ENCODE measurements around the gene BSPRY.
"Not testable (repeated sequence)": the region's sequence is repeated elsewhere in the genome, so short reads cannot be mapped to it uniquely, and the experiment has no call there.

BSPRY gene

DNA sequence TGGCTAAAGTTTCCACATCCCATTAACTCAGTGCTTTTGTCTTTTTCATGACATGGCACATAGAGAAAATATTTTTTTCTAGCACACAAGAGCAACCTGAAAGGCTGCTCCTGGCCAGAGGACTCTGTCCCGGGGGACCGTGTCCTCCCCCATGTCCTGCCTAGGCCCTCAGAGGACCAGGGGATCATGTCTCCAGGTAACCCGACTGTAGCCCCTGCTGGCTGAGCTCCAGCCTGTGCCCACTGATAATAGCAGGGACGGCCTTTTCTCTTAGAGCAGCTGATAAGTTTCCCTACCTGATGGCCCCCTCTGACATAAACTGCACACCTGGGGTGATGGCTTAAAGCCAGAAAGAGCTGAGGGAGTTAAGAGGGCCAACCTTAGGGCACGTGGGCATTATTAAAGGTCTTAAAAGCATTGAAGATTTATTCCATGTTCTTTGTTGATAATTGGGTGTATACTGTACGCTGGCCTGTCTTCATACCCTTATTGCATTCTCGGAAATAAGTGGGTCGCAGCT is 21.5 kb downstream of the BSPRY start:
- no peak for DNase-seq (ENCODE audit: low read depth in 2 of 2)

- DNase-seq (ENCODE audit: low read depth in 2 of 2), result no peak
Observed at GRCh38 chr9:113372059-113372458, 22.7 kb downstream of the BSPRY start.

DNA sequence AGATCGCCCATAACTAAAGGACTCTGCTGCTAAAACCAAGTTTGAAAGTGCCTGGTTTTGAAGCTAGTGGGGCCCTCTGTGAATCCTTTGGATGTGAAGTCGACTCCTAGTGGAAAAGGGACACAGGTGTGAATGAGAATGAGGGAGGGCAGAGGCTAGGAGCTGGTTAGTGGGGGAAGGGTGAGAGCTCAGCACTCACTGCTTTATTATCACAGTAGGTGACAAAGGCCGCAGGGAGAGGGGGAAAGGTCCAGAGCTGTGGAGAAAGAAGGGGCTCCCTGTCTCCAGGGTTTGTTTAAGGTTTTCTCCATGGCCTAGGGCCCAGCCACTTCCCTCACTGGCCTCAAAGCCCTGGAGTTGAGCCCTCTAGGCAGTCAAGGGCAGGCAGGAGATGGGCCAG is 23.9 kb downstream of the BSPRY start:
- no peak for DNase-seq (ENCODE audit: low read depth in 2 of 2)

- DNase-seq (ENCODE audit: low read depth in 2 of 2), result no peak
Observed at GRCh38 chr9:113373676-113374392, 24.5 kb downstream of the BSPRY start.

DNA sequence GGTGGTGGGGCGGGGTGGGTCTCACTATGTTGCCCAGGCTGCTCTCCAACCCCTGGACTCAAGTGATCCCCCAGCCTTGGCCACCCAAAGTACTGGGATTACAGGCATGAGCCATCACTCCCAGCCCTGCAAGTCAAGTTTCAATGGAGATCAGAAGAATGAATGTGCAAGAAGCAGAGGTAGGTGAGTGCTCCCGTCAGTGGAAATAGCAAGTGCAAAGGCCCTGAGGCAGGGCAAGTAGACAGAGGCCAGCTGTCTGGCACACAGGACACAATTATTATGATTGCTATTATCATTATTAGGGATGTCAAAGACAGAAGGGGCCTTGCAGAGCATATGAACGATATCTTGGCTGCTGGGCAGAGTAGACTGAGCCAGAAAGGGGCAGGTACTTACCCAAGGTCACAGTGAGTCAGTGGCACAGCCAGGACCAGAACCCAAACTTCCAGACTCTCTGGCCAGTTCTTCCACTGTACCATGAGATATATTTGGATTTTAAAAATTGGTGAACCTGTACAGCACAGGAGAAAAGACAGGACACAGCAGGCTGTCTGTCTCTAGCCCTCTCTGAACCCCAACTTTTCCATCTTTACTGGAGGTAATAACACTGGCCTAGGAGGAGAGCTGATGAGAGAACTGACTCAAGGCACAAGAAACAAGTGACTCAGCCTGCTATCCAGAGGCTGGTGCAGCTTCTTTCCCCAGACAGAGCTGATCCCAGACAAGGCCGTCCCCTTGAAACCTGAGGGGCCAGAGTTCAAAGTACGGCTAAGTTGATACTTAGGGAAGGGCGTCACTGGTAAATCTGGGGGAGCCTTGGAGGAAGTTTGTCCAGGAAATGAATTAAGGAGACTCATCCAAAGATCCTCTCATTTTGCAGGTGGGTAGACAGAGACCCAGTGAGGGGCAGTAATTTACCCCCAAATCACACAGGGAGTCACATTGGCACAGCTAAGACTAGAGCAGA is 26.0 kb downstream of the BSPRY start:
- no peak for DNase-seq (ENCODE audit: low read depth in 2 of 2)

DNA sequence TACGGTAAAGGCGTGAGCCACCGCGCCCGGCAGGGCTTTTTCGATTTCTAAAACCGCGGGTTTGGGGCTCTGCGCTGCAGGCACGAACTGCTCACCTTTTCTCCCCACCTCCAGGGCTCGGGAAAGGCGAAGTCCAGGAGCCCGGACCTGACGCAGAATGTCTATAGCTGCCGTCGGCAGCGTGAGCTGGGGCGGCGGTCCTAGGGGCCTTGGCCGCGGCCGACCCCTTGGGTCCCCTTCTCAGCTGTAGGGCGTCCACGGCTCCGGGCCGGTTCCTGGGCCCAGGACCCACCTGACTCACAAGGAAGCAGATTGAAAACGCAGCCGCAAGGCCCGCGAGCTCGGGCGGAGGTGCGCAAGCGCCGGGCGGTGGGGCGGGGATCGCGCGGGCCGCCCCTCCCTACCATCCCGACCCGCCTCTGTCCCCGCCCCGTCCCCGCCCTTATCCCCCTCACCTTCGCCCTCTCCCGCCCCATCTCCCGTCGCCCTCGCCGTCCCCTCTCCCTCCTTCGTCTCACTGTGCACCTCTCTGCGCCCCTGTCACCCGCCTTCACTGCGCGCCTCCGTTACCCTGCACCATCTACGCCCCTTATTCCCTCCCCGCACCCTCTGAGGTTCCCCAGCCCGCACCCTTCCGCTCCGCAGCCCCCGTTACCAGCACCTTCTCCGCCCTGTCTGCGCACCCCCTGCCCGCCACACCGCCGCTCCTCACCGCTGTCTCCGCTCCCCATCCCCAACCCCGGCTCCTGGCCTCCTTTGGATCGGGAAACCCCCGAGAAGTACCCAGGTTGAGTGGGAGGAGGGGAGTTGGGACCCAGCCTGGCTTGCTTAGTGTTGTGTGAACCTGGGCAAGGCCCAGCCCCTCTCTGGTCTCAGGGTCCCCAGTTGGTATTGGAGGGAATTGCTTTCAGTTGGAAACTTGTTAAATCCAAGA is 27.6 kb downstream of the BSPRY start, which contains the start of gene HDHD3:
Gene HDHD3 (minus strand): TSS at position 353 of the 934 bp plus-strand sequence. CDS start 2,632 bp downstream, outside the sequence.
- DNase-seq (ENCODE audit: low read depth in 2 of 2), result peak; percentile 56 to 66

- not testable (repeated sequence) for DNase-seq (ENCODE audit: low read depth in 2 of 2)
Observed at GRCh38 chr9:113379094-113379828, 29.9 kb downstream of the BSPRY start.

DNA sequence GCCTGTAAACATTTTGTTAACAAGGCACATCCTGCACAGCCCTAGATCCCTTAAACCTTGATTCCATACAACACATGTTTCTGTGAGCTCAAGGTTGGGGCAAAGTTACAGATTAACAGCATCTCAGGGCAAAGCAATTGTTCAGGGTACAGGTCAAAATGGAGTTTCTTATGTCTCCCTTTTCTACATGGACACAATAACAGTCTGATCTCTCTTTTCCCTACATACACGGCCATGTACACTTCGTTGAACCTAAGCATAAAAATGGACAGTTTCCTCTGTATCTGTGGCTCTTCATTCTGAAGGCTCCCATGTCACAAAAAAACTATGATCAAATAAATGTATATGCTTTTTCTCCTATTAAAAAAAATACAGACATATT is 30.5 kb downstream of the BSPRY start:
- not testable (repeated sequence) for DNase-seq (ENCODE audit: low read depth in 2 of 2)

DNA sequence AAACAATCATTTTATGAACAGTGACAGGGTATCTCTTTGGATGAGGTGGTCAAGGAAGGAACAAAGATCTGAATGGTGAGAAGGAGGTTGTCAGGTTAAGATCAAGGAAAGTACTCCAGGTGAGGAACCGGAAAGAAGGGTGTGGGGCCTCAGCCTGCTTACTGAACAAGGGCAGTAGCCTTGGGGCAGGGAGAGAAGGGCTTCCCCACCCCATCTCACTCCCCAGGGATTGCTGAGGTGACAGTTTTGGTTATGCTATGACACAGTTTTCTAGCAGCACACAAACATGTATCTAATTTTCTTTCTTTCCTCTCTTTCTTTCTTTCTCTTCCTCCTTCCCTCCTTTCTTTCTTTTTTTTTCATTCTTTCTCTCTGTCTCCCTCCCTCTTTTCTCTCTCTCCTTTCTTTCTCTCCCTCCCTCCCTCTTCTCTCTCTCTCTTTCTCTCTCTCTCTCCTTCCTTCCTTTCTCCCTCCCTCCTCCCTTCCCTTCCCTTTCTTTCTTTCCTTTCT is 31.6 kb downstream of the BSPRY start:
- no peak for DNase-seq (ENCODE audit: low read depth in 2 of 2)

DNA sequence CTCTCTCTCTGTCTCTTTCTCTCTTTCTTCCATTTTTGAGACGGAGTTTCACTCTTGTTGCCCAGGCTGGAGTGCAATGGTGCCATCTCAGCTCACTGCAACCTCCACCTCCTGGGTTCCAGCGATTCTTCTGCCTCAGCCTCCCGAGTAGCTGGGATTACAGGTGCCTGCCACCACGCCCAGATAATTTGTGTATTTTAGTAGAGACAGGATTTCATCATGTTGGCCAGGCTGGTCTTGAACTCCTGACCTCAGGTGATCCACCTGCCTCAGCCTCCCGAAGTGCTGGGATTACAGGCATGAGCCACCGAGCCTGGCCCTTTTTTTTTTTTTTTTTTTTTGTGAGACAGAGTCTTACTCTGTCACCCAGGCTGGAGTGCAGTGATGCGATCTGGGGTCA is 32.1 kb downstream of the BSPRY start:
- not testable (repeated sequence) for DNase-seq (ENCODE audit: low read depth in 2 of 2)

GRCh38 chr9:113381909-113382411 is 32.6 kb downstream of the BSPRY start:
- DNase-seq (ENCODE audit: low read depth in 2 of 2), result no peak

DNA sequence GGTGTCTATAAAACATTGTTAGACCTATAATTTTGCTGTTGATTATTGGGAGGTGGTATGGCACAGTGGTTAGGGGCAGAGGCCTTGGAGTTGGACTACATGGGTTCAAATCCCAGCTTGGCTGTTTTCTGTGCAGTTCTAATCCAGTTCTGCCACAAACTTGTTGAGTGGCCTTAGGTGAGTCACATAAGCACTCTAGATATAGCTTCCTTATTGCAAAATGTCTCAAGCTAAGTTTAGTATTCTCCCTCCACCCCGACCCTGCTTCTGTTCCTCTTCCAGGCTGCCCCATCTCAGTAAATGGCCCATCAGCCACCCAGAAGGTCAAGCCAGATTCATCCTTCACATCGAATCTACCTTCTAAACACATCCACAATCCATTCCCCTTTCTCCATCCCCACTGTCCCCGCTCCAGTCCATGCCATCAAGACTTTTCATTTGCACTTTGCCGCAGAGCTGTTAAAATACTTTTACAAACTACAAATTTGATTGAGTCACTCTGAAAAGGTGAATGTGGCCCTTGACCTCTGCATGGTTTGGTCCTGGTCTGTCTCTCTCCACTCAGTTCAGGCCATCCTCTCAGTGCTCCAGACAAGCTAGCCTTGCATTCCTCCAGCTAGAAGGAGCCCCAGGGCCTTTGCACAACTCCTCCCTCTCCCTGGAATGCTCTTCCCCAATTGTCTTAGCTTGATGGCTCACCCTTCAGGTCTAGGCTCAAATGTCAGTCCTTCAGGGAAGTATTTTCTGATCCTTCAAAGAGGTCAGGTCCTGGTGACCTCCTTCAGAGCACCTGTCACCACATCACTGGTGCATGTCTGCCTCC is 37.4 kb downstream of the BSPRY start:
- DNase-seq (ENCODE audit: low read depth in 2 of 2), result no peak

DNA sequence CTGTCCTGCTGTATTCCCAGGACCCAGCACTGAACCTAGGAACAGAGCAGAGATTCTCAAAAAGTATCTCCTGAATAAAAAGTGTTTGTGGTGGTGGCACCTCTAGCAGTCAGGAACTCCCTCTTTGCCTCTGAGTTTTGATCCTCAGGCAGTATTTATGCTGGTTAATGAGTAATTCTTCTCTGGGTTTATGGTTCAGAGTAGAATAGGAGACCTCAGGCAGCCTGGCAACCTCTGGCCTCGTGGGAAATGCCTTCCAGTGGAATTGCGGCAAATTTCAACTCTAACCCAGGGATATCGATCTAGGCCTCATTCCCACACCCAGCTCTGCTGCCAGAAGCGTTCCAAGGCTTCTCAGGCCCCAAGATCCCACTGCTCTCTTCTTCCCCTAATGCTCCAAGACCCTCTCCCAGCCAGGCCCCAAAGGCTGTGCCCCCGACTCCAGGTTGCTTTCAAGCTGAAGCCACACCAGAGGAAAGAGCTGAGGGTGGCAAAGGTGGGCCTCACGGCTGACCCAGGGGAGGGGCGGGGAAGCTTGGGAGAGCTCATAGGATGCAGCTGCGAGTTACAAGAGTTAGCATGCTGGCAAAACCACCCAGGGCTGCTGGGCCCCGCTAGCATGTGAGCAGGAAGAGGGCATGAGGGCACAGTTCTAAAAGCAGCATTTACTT is 38.4 kb downstream of the BSPRY start:
- DNase-seq (ENCODE audit: low read depth in 2 of 2), result no peak

- no peak for DNase-seq (ENCODE audit: low read depth in 2 of 2)
Observed at GRCh38 chr9:113388833-113389232, 39.5 kb downstream of the BSPRY start.

DNA sequence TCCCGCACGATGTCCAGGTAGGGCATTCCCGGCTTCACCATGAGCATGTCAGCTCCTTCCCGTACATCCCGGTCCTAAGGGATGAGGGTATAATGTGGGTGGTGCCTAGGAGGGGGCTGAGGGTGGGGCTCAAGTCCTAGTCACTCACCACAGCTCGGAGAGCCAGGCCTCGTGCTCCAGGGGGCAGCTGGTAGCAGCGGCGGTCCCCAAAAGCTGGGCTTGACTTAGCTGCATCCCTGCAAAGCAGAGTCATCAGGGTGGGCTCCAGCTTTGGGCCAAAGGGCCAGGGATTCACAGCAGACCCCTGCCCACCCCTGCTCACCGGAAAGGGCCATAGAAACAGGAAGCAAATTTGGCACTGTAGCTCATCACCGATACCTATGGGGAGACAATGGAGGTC is 40.1 kb downstream of the BSPRY start:
- no peak for DNase-seq (ENCODE audit: low read depth in 2 of 2)

DNA sequence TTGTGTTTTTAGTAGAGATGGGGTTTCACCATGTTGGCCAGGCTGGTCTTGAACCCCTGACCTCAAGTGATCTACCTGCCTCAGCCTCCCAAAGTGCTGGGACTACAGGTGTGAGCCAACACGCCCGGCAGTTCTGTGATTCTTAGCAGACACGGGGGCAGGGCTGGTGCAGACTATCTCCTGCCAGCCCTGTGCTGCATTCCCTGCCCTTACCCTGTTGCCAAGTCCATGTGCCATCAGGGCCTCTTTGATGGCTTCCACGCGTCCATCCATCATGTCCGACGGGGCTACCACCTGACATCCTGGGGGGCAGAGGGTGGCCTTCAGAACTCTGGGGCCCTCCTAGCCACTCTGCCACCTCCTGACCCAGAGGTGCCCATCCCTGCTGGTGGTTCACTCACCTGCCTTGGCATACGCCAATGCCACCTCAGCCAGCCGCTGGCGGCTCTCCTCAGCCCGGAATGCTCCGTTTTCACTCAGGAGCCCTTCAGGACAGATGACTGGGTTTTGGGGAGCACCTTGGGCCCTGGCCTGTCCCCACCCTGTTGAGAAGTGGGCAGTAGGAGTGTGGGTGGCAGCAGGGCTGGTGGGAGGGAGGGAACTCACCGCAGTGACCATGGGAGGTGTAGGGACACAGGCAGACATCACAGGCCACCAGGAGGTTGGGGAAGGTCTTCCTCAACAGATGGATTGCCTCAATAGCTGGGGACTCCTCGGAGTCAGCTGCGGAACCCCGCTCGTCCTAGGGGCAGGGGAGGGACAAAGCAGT is 41.0 kb downstream of the BSPRY start:
- DNase-seq (ENCODE audit: low read depth in 2 of 2), result no peak

- no peak for DNase-seq (ENCODE audit: low read depth in 2 of 2)
Observed at GRCh38 chr9:113391917-113392316, 42.6 kb downstream of the BSPRY start.

DNA sequence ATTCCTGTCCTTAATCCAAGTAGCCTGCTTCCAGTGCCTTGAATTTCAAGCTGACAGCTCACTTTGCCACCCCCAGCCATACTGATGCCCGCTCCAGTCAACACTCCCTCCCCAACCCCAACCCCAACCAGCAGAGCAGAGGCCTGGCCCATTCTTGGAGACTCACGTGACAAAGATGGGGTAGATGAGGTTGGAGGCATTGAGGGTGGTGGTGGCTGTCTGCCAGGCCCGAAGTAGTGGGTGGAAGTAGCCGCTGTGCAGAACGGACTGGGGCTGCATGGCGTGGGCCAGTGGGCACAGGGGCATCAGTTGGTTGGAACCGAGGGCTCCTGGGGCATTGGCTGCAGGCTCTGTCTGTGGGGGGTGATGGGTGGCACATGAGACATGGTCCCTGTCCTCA is 43.9 kb downstream of the BSPRY start:
- no peak for DNase-seq (ENCODE audit: low read depth in 2 of 2)

Data from stimulated activated CD4-positive, alpha-beta T cell treated with anti-CD3 and anti-CD28 coated beads, Interleukin-12 subunit alpha, Interleukin-12 subunit beta, amount 100 ng/mL, for 24 hours (primary cell).